Mucosa of descending colon (tissue), 3 donors: Measurements from ENCODE around the gene TBX6. TPM values are rescaled to one million over a fixed set of nuclear protein-coding genes. Genes with fewer than 3 reads are reported as not detected.
"Not testable (repeated sequence)": the region's sequence is repeated elsewhere in the genome, so short reads cannot be mapped to it uniquely, and the experiment has no call there.

ENCODE experiments used
- ATAC-seq: fragments of 200-7000 bp; cut with Tn5 transposase; one replicate; pipeline ENCODE4 v1.9.1; 2020; ENCODE audit warnings: mild to moderate bottlenecking, moderate library complexity
- DNase-seq, 3 donors: peaks; one replicate each; pipeline ENCODE4 v3.0.0-alpha.2; 2020
- H3K36me3 ChIP-seq: fragments of 200-600 bp; one replicate; pipeline ENCODE4 v1.8.0; 2021; ENCODE audit warnings: low read depth, mild to moderate bottlenecking
- H3K4me1 ChIP-seq: fragments of 200-600 bp; one replicate; pipeline ENCODE4 v1.8.0; 2021; ENCODE audit warnings: low read depth, mild to moderate bottlenecking
- H3K4me3 ChIP-seq: fragments of 200-600 bp; one replicate; pipeline ENCODE4 v1.8.0; 2021; ENCODE audit warnings: mild to moderate bottlenecking
- H3K9me3 ChIP-seq: fragments of 200-600 bp; one replicate; pipeline ENCODE4 v1.8.0; 2021; ENCODE audit warnings: mild to moderate bottlenecking
- CTCF ChIP-seq: fragments of 200-600 bp; IDR thresholded peaks from one replicate; pipeline ENCODE4 v1.8.0; 2022; ENCODE audit warnings: antibody characterized with exemption, mild to moderate bottlenecking
- intact Hi-C, 2 donors: fragments of 100-400 bp; cut with DNase I in 1 of 2; cut with micrococcal nuclease in 1 of 2; formaldehyde crosslinking; loops; one replicate each; pipeline versions ENCODE4 v1.11.0 to v1.11.1; 2022; cut with DNase I, micrococcal nuclease
- total RNA-seq, 3 donors: library from RNA; stranded (reverse); fragmentation: NEBNext Ultra II Directional in 2 of 3; extraction: Animal tissue kit (Norgen Biotek cat#: 25700) in 2 of 3; gene quantifications; one replicate each; pipeline versions ENCODE4 v1.2.1 to v1.2.4, GENCODE V29; 2021 to 2023
- donor health status: DM: no; HTN: no; CAD: no; lungs with moderate emphysema.
- donor health status: DM: no; HTN: no; CAD: no.
- donor health status: DM: no; HTN: yes; CAD: no.

The TBX6 gene
- total RNA-seq, 3 donors from 2014 or later, result 0.63 to 1.9 (median 0.90) TPM

- ATAC-seq (no peak), DNase-seq (no peak)
- H3K36me3 ChIP-seq, result no peaks in the 10 kb centered on the region
- no peak overlapping the region for H3K4me3 ChIP-seq
- no peaks in the 10 kb centered on the region for H3K9me3 ChIP-seq
- intact Hi-C loops, result no loop called here
- no peak for TF ChIP-seq CTCF
- no peaks in the 10 kb centered on the region for H3K4me1 ChIP-seq
These were observed 40.2 kb upstream of the TBX6 start for GRCh38 chr16:30131869-30132475.

GRCh38 chr16:30127993-30128392 lies 36.3 kb upstream of the TBX6 start:
- TF ChIP-seq CTCF, result no peak
- H3K4me1 ChIP-seq, result peaks cover 11% of the 10 kb centered on the region
- no peaks in the 10 kb centered on the region for H3K36me3 ChIP-seq
- no peak for ATAC-seq
- H3K9me3 ChIP-seq, result no peaks in the 10 kb centered on the region
- no peak for DNase-seq
- H3K4me3 ChIP-seq, result no peak overlapping the region
- intact Hi-C loops, result no loop called here

GRCh38 chr16:30125690-30126089 lies 34.0 kb upstream of the TBX6 start:
- H3K4me3 ChIP-seq, ATAC-seq, DNase-seq, intact Hi-C loops, H3K36me3 ChIP-seq, H3K9me3 ChIP-seq: not testable (repeated sequence)
- peaks cover 23% of the 10 kb centered on the region for H3K4me1 ChIP-seq

GRCh38 chr16:30124985-30125379 lies 33.3 kb upstream of the TBX6 start:
- Histone ChIP-seq H3K4me3 (no peak overlapping the region), H3K36me3 (no peaks in the 10 kb centered on the region), H3K4me1 (peaks cover 28% of the 10 kb centered on the region), H3K9me3 (no peaks in the 10 kb centered on the region)
- intact Hi-C loops, result no loop called here
- ATAC-seq (no peak), DNase-seq (peak in 1 of 3 donors; percentile 14)
- TF ChIP-seq CTCF, result no peak

GRCh38 chr16:30122604-30123160 lies 31.0 kb upstream of the TBX6 start:
- no peak for TF ChIP-seq CTCF
- intact Hi-C loops, result no loop called here
- peaks cover 48% of the 10 kb centered on the region for H3K4me1 ChIP-seq
- ATAC-seq (peak; percentile 10), DNase-seq (no peak)
- no peaks in the 10 kb centered on the region for H3K9me3 ChIP-seq
- no peaks in the 10 kb centered on the region for H3K36me3 ChIP-seq
- H3K4me3 ChIP-seq, result peak overlapping the region; percentile 80

GRCh38 chr16:30121741-30122571 lies 30.2 kb upstream of the TBX6 start:
- DNase-seq, result peak; percentile 70 to 80 (median 75)
- H3K9me3 ChIP-seq, result no peaks in the 10 kb centered on the region
- H3K4me3 ChIP-seq, result peak overlapping the region; percentile 80
- TF ChIP-seq CTCF, result no peak
- peaks cover 55% of the 10 kb centered on the region for H3K4me1 ChIP-seq
- intact Hi-C loops, result no loop called here
- ATAC-seq, result peak; percentile 33
- no peaks in the 10 kb centered on the region for H3K36me3 ChIP-seq
